ENCODE measurements around the gene PCK2.

PCK2 gene

GRCh38 chr14:24080142-24080530 is 14.0 kb upstream of the PCK2 start:
- TF ChIP-seq, protein P1, sequence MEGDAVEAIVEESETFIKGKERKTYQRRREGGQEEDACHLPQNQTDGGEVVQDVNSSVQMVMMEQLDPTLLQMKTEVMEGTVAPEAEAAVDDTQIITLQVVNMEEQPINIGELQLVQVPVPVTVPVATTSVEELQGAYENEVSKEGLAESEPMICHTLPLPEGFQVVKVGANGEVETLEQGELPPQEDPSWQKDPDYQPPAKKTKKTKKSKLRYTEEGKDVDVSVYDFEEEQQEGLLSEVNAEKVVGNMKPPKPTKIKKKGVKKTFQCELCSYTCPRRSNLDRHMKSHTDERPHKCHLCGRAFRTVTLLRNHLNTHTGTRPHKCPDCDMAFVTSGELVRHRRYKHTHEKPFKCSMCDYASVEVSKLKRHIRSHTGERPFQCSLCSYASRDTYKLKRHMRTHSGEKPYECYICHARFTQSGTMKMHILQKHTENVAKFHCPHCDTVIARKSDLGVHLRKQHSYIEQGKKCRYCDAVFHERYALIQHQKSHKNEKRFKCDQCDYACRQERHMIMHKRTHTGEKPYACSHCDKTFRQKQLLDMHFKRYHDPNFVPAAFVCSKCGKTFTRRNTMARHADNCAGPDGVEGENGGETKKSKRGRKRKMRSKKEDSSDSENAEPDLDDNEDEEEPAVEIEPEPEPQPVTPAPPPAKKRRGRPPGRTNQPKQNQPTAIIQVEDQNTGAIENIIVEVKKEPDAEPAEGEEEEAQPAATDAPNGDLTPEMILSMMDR (IDR thresholded peaks at IDR 0.05; ENCODE audit: insufficient read depth, missing control alignments): no peak
- FAIRE-seq (no peak), DNase-seq (ENCODE audit: insufficient read length, low spot score) (no peak)

- TF ChIP-seq, protein P1 (IDR thresholded peaks at IDR 0.05; ENCODE audit: insufficient read depth, missing control alignments): no peak
- FAIRE-seq (peak; percentile 38), DNase-seq (ENCODE audit: insufficient read length, low spot score) (no peak)
Measured at GRCh38 chr14:24080888-24081738, 13.0 kb upstream of the PCK2 start.

- DNase-seq (ENCODE audit: insufficient read length, low spot score) (no peak), FAIRE-seq (peak; percentile 51)
- TF ChIP-seq, protein P1 (IDR thresholded peaks at IDR 0.05; ENCODE audit: insufficient read depth, missing control alignments): no peak
Measured at GRCh38 chr14:24081739-24082211, 12.3 kb upstream of the PCK2 start.

GRCh38 chr14:24082411-24083080 is 11.6 kb upstream of the PCK2 start:
- TF ChIP-seq, protein P1 (IDR thresholded peaks at IDR 0.05; ENCODE audit: insufficient read depth, missing control alignments): no peak
- DNase-seq (ENCODE audit: insufficient read length, low spot score) (no peak), FAIRE-seq (no peak)

GRCh38 chr14:24083462-24083861 is 10.6 kb upstream of the PCK2 start:
- FAIRE-seq: peak; percentile 32

GRCh38 chr14:24084440-24084839 is 9.7 kb upstream of the PCK2 start:
- FAIRE-seq: peak; percentile 29
- TF ChIP-seq, protein P1 (IDR thresholded peaks at IDR 0.05; ENCODE audit: insufficient read depth, missing control alignments): no peak

More at GRCh38 chr14:24083462-24083861, 10.6 kb upstream of the PCK2 start:
- TF ChIP-seq, protein P1 (IDR thresholded peaks at IDR 0.05; ENCODE audit: insufficient read depth, missing control alignments): no peak
- DNase-seq (ENCODE audit: insufficient read length, low spot score): no peak

More at GRCh38 chr14:24084440-24084839, 9.7 kb upstream of the PCK2 start:
- DNase-seq (ENCODE audit: insufficient read length, low spot score): no peak
